ENCODE results near the gene CDK14. TPM values are rescaled to one million over a fixed set of nuclear protein-coding genes. Genes with fewer than 3 reads are reported as not detected.

The CDK14 gene
- total and polyA plus RNA-seq, 2 of the 8 experiments (the other 6 are each of a cell fraction or from before 2014, with no cell fraction given) = 5.5 to 47.3 TPM

- CTCF ChIA-PET (ENCODE audit: partially characterized antibody) = interaction anchor here (1.2 to 3.6 kb wide), 2 partner anchors 11 to 27 kb away, joined by 3 to 39 read pairs; no protein-coding TSS in a partner anchor
- Histone ChIP-seq H4K20me1 (replicated peaks in 1 of 2; ENCODE audit: control insufficient read depth in 1 of 2, insufficient read depth in 2 of 2, low read length in 2 of 2) (no peaks in the 10 kb centered on the region), H3K9me3 (ENCODE audit: insufficient read depth in 2 of 2, low read depth in 1 of 2, low read length in 1 of 2) (peaks cover under 1 to 3% of the 10 kb centered on the region in 2 experiments; a peak in 1 of 4 replicates), H3K27me3 (replicated peaks in 1 of 4; ENCODE audit: control insufficient read depth in 3 of 4, extremely low read depth in 1 of 4, insufficient read depth in 3 of 4, low read length in 3 of 4) (no peaks in the 10 kb centered on the region), H2BK120ac (replicated peaks; ENCODE audit: low read depth, low read length) (no peak overlapping the region), H4K91ac (replicated peaks; ENCODE audit: insufficient read length, low read length) (no peak overlapping the region), H3K56ac (replicated peaks; ENCODE audit: insufficient read length, low read depth, low read length) (no peak overlapping the region), H2BK12ac (ENCODE audit: low read depth, low read length) (no peak overlapping the region), H4K8ac (ENCODE audit: extremely low read depth, insufficient read depth, low read length) (no peak overlapping the region), H3K18ac (ENCODE audit: extremely low read depth, low read length) (no peak overlapping the region), H3K4me1 (replicated peaks in 1 of 4; ENCODE audit: control insufficient read depth in 3 of 4, insufficient read depth in 4 of 4, low read length in 3 of 4) (no peaks in the 10 kb centered on the region), H3K79me1 (ENCODE audit: low read depth, low read length) (no peaks in the 10 kb centered on the region), H4K5ac (ENCODE audit: insufficient read length, low read depth, low read length) (no peak overlapping the region), H2AFZ (ENCODE audit: low read length) (no peak overlapping the region), H3K79me2 (ENCODE audit: control insufficient read depth in 1 of 2, insufficient read depth in 2 of 2, low read length in 2 of 2) (no peaks in the 10 kb centered on the region), H3K14ac (ENCODE audit: insufficient read length) (no peak overlapping the region), H2BK15ac (ENCODE audit: low read length) (no peak overlapping the region), H2AK5ac (ENCODE audit: low read depth, low read length) (no peak overlapping the region), H3K9ac (replicated peaks in 1 of 4; ENCODE audit: extremely low read depth in 1 of 4, low read depth in 3 of 4, low read length in 3 of 4) (no peak overlapping the region), H3K36me3 (ENCODE audit: control insufficient read depth in 2 of 4, insufficient read depth in 4 of 4, low read length in 3 of 4) (no peaks in the 10 kb centered on the region; a peak in 1 of 8 replicates), H2BK20ac (ENCODE audit: low read length) (no peak overlapping the region), H3K4ac (replicated peaks; ENCODE audit: insufficient read length, low read depth, low read length) (no peak overlapping the region), H3K4me2 (ENCODE audit: insufficient read depth in 1 of 2, low read depth in 2 of 2, low read length in 2 of 2) (no peak overlapping the region), H3K27ac (ENCODE audit: low read depth, low read length) (no peak overlapping the region), H3K23me2 (ENCODE audit: low read depth, low read length) (no peaks in the 10 kb centered on the region), H3K4me3 (ENCODE audit: extremely low read depth in 1 of 4, insufficient read depth in 2 of 4, low read depth in 3 of 4, low read length in 4 of 4) (no peak overlapping the region), H3K23ac (ENCODE audit: insufficient read length) (no peak overlapping the region), H2BK5ac (ENCODE audit: low read depth, low read length) (no peak overlapping the region)
- 90% methylated on average over 3 of the region's 3 CpGs; no CpG with 5 or more reads in 1 of the 2 experiments for WGBS, 2 experiments (ENCODE audit: extremely low coverage in 1 of 2, insufficient coverage in 1 of 2, insufficient read length in 1 of 2, insufficient replicate concordance in 2 of 2, low coverage in 1 of 2, low lambda C conversion rate in 2 of 2, missing lambda C conversion rate in 1 of 2)
- POLR2A ChIA-PET (ENCODE audit: partially characterized antibody) = no interaction called here
- TF ChIP-seq SIRT6 (IDR thresholded peaks at IDR 0.05; ENCODE audit: low read length) = no peak
- TF ChIP-seq POU5F1 (IDR thresholded peaks at IDR 0.05; ENCODE audit: low read depth, low read length) = no peak
- TF ChIP-seq TAF7 (optimal IDR thresholded peaks at IDR 0.05; ENCODE audit: borderline replicate concordance, low read depth, low read length) = no peak
- TF ChIP-seq NRF1 (IDR thresholded peaks at IDR 0.05; ENCODE audit: low read depth, low read length) = no peak
- TF ChIP-seq KDM1A (IDR thresholded peaks at IDR 0.05; ENCODE audit: borderline replicate concordance, low read length) = no peak
- no peak for TF ChIP-seq JUN (IDR thresholded peaks at IDR 0.05; ENCODE audit: low read depth, low read length)
- no peak for TF ChIP-seq ASH2L (IDR thresholded peaks at IDR 0.05; ENCODE audit: low read length)
- no peak for TF ChIP-seq ATF2 (IDR thresholded peaks at IDR 0.05; ENCODE audit: low read length)
- TF ChIP-seq SIX5 (IDR thresholded peaks at IDR 0.05; ENCODE audit: low read depth, low read length) = no peak
- no peak for DNase-seq (ENCODE audit: low read depth in 1 of 2, low spot score in 2 of 2)
- FAIRE-seq = no peak
Measured at GRCh38 chr7:90719155-90719554, 123.0 kb downstream of the CDK14 start.
